IPS-15b (cell line): Measurements from ENCODE around the gene KRTAP10-3.
"Not testable (repeated sequence)": the region's sequence is repeated elsewhere in the genome, so short reads cannot be mapped to it uniquely, and the experiment has no call there.

Experiments
- H3K27me3 ChIP-seq: one replicate; pipeline ENCODE4 v1.6.1; 2013; ENCODE audit warnings: low read length; ENCODE audit not compliant: control insufficient read depth, insufficient read depth
- H3K36me3 ChIP-seq: one replicate; pipeline ENCODE4 v1.6.1; 2013; ENCODE audit warnings: low read length; ENCODE audit not compliant: control insufficient read depth, insufficient read depth
- H3K4me1 ChIP-seq: one replicate; pipeline ENCODE4 v1.6.1; 2013; ENCODE audit warnings: mild to moderate bottlenecking, low read length; ENCODE audit not compliant: control insufficient read depth, insufficient read depth
- H3K4me3 ChIP-seq: one replicate; pipeline ENCODE4 v1.5.1; 2013; ENCODE audit warnings: low read depth, low read length
- H3K9ac ChIP-seq: one replicate; pipeline ENCODE4 v1.6.1; 2013; ENCODE audit warnings: low read depth, mild to moderate bottlenecking, low read length
- H3K9me3 ChIP-seq: one replicate; pipeline ENCODE4 v1.6.1; 2013; ENCODE audit warnings: mild to moderate bottlenecking, low read length; ENCODE audit not compliant: control insufficient read depth, insufficient read depth

KRTAP10-3 gene

GRCh38 chr21:44585892-44586291 is 27.3 kb upstream of the KRTAP10-3 start:
- no peaks in the 10 kb centered on the region for H3K4me1 ChIP-seq

GRCh38 chr21:44583800-44584147 is 25.2 kb upstream of the KRTAP10-3 start:
- no peak overlapping the region for H3K4me3 ChIP-seq
- no peaks in the 10 kb centered on the region for H3K9me3 ChIP-seq
- no peak overlapping the region for H3K9ac ChIP-seq
- no peaks in the 10 kb centered on the region for H3K4me1 ChIP-seq
- no peaks in the 10 kb centered on the region for H3K36me3 ChIP-seq
- no peaks in the 10 kb centered on the region for H3K27me3 ChIP-seq

More at GRCh38 chr21:44585892-44586291, 27.3 kb upstream of the KRTAP10-3 start:
- H3K9me3 ChIP-seq = no peaks in the 10 kb centered on the region
- H3K4me3 ChIP-seq = no peak overlapping the region
- no peak overlapping the region for H3K9ac ChIP-seq
- no peaks in the 10 kb centered on the region for H3K27me3 ChIP-seq
- H3K36me3 ChIP-seq = no peaks in the 10 kb centered on the region

- H3K4me1 ChIP-seq = no peaks in the 10 kb centered on the region
- no peaks in the 10 kb centered on the region for H3K9me3 ChIP-seq
- H3K36me3 ChIP-seq = no peaks in the 10 kb centered on the region
- no peak overlapping the region for H3K4me3 ChIP-seq
- no peak overlapping the region for H3K9ac ChIP-seq
- no peaks in the 10 kb centered on the region for H3K27me3 ChIP-seq
Measured at GRCh38 chr21:44583089-44583799, 24.6 kb upstream of the KRTAP10-3 start.

GRCh38 chr21:44582055-44582454 is 23.5 kb upstream of the KRTAP10-3 start:
- Histone ChIP-seq H3K9me3 (no peaks in the 10 kb centered on the region), H3K4me1 (no peaks in the 10 kb centered on the region), H3K4me3 (no peak overlapping the region), H3K27me3 (no peaks in the 10 kb centered on the region), H3K9ac (no peak overlapping the region), H3K36me3 (no peaks in the 10 kb centered on the region)

GRCh38 chr21:44581158-44581557 is 22.6 kb upstream of the KRTAP10-3 start:
- Histone ChIP-seq H3K9me3 (no peaks in the 10 kb centered on the region), H3K4me1 (no peaks in the 10 kb centered on the region)

GRCh38 chr21:44580231-44580821 is 21.7 kb upstream of the KRTAP10-3 start, which contains the start of gene KRTAP10-5:
Gene KRTAP10-5, minus strand, starts transcription at chr21:44580604. Its CDS starts 26 bp downstream, at chr21:44580578.
- H3K4me1 ChIP-seq, H3K9ac ChIP-seq, H3K4me3 ChIP-seq, H3K9me3 ChIP-seq, H3K36me3 ChIP-seq, H3K27me3 ChIP-seq: not testable (repeated sequence)

More at GRCh38 chr21:44581158-44581557, 22.6 kb upstream of the KRTAP10-3 start:
- Histone ChIP-seq H3K9ac (no peak overlapping the region), H3K4me3 (no peak overlapping the region), H3K36me3 (no peaks in the 10 kb centered on the region), H3K27me3 (no peaks in the 10 kb centered on the region)

GRCh38 chr21:44579833-44580144 is 21.2 kb upstream of the KRTAP10-3 start:
- Histone ChIP-seq H3K27me3 (no peaks in the 10 kb centered on the region), H3K9me3 (no peaks in the 10 kb centered on the region), H3K36me3 (no peaks in the 10 kb centered on the region), H3K4me3 (no peak overlapping the region), H3K4me1 (no peaks in the 10 kb centered on the region), H3K9ac (no peak overlapping the region)

GRCh38 chr21:44579056-44579832 is 20.6 kb upstream of the KRTAP10-3 start:
- Histone ChIP-seq H3K9ac (no peak overlapping the region), H3K36me3 (no peaks in the 10 kb centered on the region), H3K4me1 (no peaks in the 10 kb centered on the region), H3K9me3 (no peaks in the 10 kb centered on the region), H3K4me3 (no peak overlapping the region), H3K27me3 (no peaks in the 10 kb centered on the region)

GRCh38 chr21:44578371-44579055 is 19.9 kb upstream of the KRTAP10-3 start:
- Histone ChIP-seq H3K9me3 (no peaks in the 10 kb centered on the region), H3K4me3 (no peak overlapping the region), H3K9ac (no peak overlapping the region), H3K36me3 (no peaks in the 10 kb centered on the region), H3K27me3 (no peaks in the 10 kb centered on the region), H3K4me1 (no peaks in the 10 kb centered on the region)

GRCh38 chr21:44576025-44576420 is 17.4 kb upstream of the KRTAP10-3 start:
- Histone ChIP-seq H3K27me3 (no peaks in the 10 kb centered on the region), H3K36me3 (no peaks in the 10 kb centered on the region), H3K9ac (no peak overlapping the region), H3K4me3 (no peak overlapping the region), H3K9me3 (no peaks in the 10 kb centered on the region), H3K4me1 (no peaks in the 10 kb centered on the region)

- Histone ChIP-seq H3K9ac (no peak overlapping the region), H3K36me3 (no peaks in the 10 kb centered on the region), H3K27me3 (no peaks in the 10 kb centered on the region), H3K4me1 (no peaks in the 10 kb centered on the region), H3K4me3 (no peak overlapping the region), H3K9me3 (no peaks in the 10 kb centered on the region)
Measured at GRCh38 chr21:44575307-44576024, 16.9 kb upstream of the KRTAP10-3 start.
